ENCODE data around the gene CDKN2C. TPM values are rescaled to one million over a fixed set of nuclear protein-coding genes. Genes with fewer than 3 reads are reported as not detected.

CDKN2C gene
- total RNA-seq, 1 experiment from 2014 or later, result 9.4 TPM

DNA sequence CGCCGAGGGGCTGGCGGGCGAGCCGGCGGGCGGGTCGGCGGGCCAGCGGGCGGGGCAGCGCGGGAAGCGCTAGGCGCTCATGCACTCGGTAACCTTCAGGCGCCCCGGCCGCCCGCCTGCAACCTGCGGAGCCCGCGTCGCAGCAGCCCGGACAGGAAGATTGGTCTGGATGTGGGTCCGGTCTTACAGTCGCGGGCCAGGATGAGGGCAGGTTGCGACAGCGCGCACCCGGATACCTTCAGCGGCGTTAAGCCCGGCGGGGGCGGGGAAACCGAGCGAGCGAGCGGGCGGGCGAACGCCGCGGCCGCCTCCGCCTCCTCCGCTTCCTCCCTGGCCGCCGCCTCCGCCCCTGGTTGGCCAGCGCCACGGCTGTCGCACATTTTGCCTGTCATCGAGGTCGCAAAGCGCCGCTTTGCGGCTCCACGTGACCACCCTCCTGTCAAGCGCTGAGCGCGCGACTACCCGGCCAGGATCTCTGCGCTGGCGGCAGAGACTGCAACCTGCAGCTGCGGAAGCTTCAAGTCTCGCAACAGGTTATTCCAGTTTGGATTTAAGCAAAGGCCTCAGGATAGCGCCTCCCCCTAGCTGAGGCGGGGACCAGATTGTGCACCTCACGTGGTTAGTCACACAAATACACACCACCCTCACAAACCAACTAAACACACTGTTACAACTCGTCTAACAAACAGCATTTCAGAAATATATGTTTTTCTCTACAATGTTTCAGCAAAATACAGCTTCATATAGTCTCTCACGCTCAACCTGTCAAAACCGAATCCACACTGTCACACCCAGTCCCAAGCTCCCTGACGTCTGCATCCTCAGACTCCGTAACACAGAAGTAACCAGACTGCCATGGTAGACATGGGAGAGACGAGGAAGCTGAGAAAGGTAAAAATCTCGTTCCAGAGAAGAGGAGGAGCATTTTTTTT is 9.9 kb upstream of the CDKN2C start, which contains the start of gene FAF1 (continued):
- TF ChIP-seq, protein P1, sequence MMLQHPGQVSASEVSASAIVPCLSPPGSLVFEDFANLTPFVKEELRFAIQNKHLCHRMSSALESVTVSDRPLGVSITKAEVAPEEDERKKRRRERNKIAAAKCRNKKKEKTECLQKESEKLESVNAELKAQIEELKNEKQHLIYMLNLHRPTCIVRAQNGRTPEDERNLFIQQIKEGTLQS (IDR thresholded peaks at IDR 0.05), result no peak; the same call in 1 of the 2 replicates
- TF ChIP-seq ELF1 (IDR thresholded peaks at IDR 0.05; ENCODE audit: borderline replicate concordance, low read depth) (peak; percentile 70; the same call in 1 of the 2 replicates), YY1 (IDR thresholded peaks at IDR 0.05; ENCODE audit: extremely low read depth, insufficient replicate concordance, low read depth, low read length) (peak; percentile 49), POLR2A (IDR thresholded peaks at IDR 0.05; ENCODE audit: borderline replicate concordance, extremely low read depth, insufficient read depth, insufficient read length) (peak; percentile 86), EZH2 (IDR thresholded peaks at IDR 0.05) (no peak)
- TF ChIP-seq, protein P2, sequence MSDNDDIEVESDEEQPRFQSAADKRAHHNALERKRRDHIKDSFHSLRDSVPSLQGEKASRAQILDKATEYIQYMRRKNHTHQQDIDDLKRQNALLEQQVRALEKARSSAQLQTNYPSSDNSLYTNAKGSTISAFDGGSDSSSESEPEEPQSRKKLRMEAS (IDR thresholded peaks at IDR 0.05), result peak; percentile 99

DNA sequence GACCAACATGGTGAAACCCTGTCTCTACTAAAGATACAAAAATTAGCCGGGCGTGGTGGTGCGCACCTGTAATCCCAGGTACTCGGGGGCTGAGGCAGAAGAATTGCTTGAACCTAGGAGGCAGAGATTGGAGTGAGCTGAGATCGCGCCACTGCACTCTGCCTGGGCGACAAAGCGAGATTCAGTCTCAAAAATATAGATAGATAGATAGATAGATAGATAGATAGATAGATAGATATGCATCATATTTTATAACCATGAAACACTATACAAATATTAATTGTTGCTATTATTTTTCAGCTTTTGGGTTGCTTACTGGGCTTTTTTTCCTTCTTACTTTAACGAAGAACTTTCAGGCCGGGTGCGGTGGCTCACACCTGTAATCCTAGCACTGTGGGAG is 5.2 kb upstream of the CDKN2C start:
- ChIA-PET POLR2A (no interaction called here), RAD21 (ENCODE audit: low non-redundant PET in 1 of 2, low total read pairs in 2 of 2, uncharacterized antibody in 2 of 2, unreplicated experiment in 2 of 2) (no interaction called here), CTCF (no interaction called here)
- DNase-seq (ENCODE audit: low read depth, low spot score) (no peak), ATAC-seq (no peak)
- no peaks in the 10 kb centered on the region for H3K9me2 ChIP-seq (ENCODE audit: insufficient read depth)
- H4K20me1 ChIP-seq (ENCODE audit: insufficient read depth), result no peaks in the 10 kb centered on the region
- TF ChIP-seq ZNF274 (IDR thresholded peaks at IDR 0.05; ENCODE audit: low read depth, low read length) (no peak), EGR1 (IDR thresholded peaks at IDR 0.05; ENCODE audit: low read depth) (no peak)
- H3K4me3 ChIP-seq (replicated peaks in 1 of 2; ENCODE audit: low read depth in 1 of 2, low read length in 2 of 2), result no peak overlapping the region
- H3K9ac ChIP-seq (ENCODE audit: low read length), result no peak overlapping the region
- H3K27ac ChIP-seq (ENCODE audit: low read depth, low read length), result no peak overlapping the region
- no TSS peak for BruUV-seq (replicated peaks)
- no peaks in the 10 kb centered on the region for H3K79me2 ChIP-seq (ENCODE audit: insufficient read depth, low read length)
- H3K36me3 ChIP-seq (ENCODE audit: control insufficient read depth in 1 of 2, insufficient read depth in 2 of 2, low read length in 2 of 2), result no peaks in the 10 kb centered on the region
- H3K4me2 ChIP-seq (ENCODE audit: low read length), result no peak overlapping the region
- H3K4me1 ChIP-seq (ENCODE audit: control insufficient read depth in 1 of 2, insufficient read depth in 2 of 2, low read length in 2 of 2), result peaks cover 15 to 24% of the 10 kb centered on the region in 2 experiments; a peak in 3 of 4 replicates
- H3K9me3 ChIP-seq (ENCODE audit: control insufficient read depth in 1 of 2, insufficient read depth in 1 of 2, low read depth in 1 of 2, low read length in 2 of 2), result no peaks in the 10 kb centered on the region
- H2AFZ ChIP-seq (ENCODE audit: low read depth, low read length, poor library complexity, severe bottlenecking), result no peak overlapping the region
- intact Hi-C loops (cut with micrococcal nuclease), result no loop called here
- no peaks in the 10 kb centered on the region for H3K27me3 ChIP-seq (ENCODE audit: insufficient read depth, low read length)

All from HCT116 (cell line).